Ishikawa (cell line): ENCODE measurements around the gene LUC7L3.
A peak's percentile ranks its signal among the peaks of the same experiment; 100 is the strongest.

ENCODE experiments used
- CEBPB ChIP-seq: IDR thresholded peaks from 2 replicates; pipeline ENCODE4 v1.6.1; 2012
- CREB1 ChIP-seq: IDR thresholded peaks from 2 replicates; pipeline ENCODE4 v1.6.1; 2012; ENCODE audit warnings: low read depth
- EGR1 ChIP-seq: IDR thresholded peaks from 2 replicates; pipeline ENCODE4 v1.6.1; 2012
- EP300 ChIP-seq: IDR thresholded peaks from 2 replicates; pipeline ENCODE4 v1.6.1; 2012; ENCODE audit warnings: borderline replicate concordance
- FOXM1 ChIP-seq: IDR thresholded peaks from 2 replicates; pipeline ENCODE4 v1.6.1; 2012; ENCODE audit warnings: low read depth, borderline replicate concordance
- MAX ChIP-seq: IDR thresholded peaks from 2 replicates; pipeline ENCODE4 v1.6.1; 2012
- NFIC ChIP-seq: IDR thresholded peaks from 2 replicates; pipeline ENCODE4 v1.6.1; 2012
- RAD21 ChIP-seq: IDR thresholded peaks from 2 replicates; pipeline ENCODE4 v1.6.1; 2012; ENCODE audit warnings: low read depth
- REST ChIP-seq: IDR thresholded peaks from 2 replicates; pipeline ENCODE4 v1.6.1; 2012; ENCODE audit warnings: low read depth, mild to moderate bottlenecking
- TAF1 ChIP-seq: IDR thresholded peaks from 2 replicates; pipeline ENCODE4 v1.6.1; 2012; ENCODE audit warnings: low read depth, mild to moderate bottlenecking
- TCF12 ChIP-seq: IDR thresholded peaks from 2 replicates; pipeline ENCODE4 v1.6.1; 2012; ENCODE audit warnings: low read depth
- TEAD4 ChIP-seq: IDR thresholded peaks from 2 replicates; pipeline ENCODE4 v1.6.1; 2012
- USF1 ChIP-seq: IDR thresholded peaks from 2 replicates; pipeline ENCODE4 v1.6.1; 2012
- YY1 ChIP-seq: IDR thresholded peaks from 2 replicates; pipeline ENCODE4 v1.6.1; 2012; ENCODE audit warnings: low read depth
- ZBTB7A ChIP-seq: IDR thresholded peaks from 2 replicates; pipeline ENCODE4 v1.6.1; 2012; ENCODE audit warnings: low read depth

The LUC7L3 gene

GRCh38 chr17:50758989-50759544, 39.7 kb downstream of the LUC7L3 start:
- no peak for TF ChIP-seq TAF1
- no peak for TF ChIP-seq MAX
- TF ChIP-seq YY1: no peak
- no peak for TF ChIP-seq CEBPB
- no peak for TF ChIP-seq EP300
- TF ChIP-seq FOXM1: no peak
- no peak for TF ChIP-seq NFIC

- TF ChIP-seq TEAD4 (no peak), TAF1 (no peak), USF1 (no peak), TCF12 (no peak), REST (no peak), CEBPB (no peak), RAD21 (no peak), EP300 (no peak), MAX (no peak), EGR1 (no peak), CREB1 (no peak), NFIC (no peak), FOXM1 (no peak), YY1 (no peak), ZBTB7A (no peak)
Observed at GRCh38 chr17:50762177-50762576, 42.8 kb downstream of the LUC7L3 start.

GRCh38 chr17:50763716-50764475, 44.5 kb downstream of the LUC7L3 start:
- TF ChIP-seq CEBPB (no peak), CREB1 (no peak), TEAD4 (no peak), NFIC (peak; percentile 49), REST (no peak), ZBTB7A (no peak), EGR1 (no peak), TAF1 (no peak)

GRCh38 chr17:50764734-50765149, 45.3 kb downstream of the LUC7L3 start:
- no peak for TF ChIP-seq YY1
- TF ChIP-seq REST: no peak
- no peak for TF ChIP-seq EGR1
- TF ChIP-seq USF1: no peak
- no peak for TF ChIP-seq RAD21
- no peak for TF ChIP-seq MAX
